HepG2 (cell line): ENCODE results near the gene PPM1G. TPM values are rescaled to one million over a fixed set of nuclear protein-coding genes. Genes with fewer than 3 reads are reported as not detected.

Experiments used
- ATAC-seq: fragments of 200-7000 bp; cut with Tn5 transposase; 3 replicates; pipeline ENCODE4 v1.9.1; 2020; ENCODE audit warnings: mild to moderate bottlenecking, moderate library complexity
- BruUV-seq: library from RNA; stranded (reverse); fragments of 400-500 nt; replicated peaks from 2 replicates; lab custom pipeline; 2021; lab: Mats Ljungman, UMichigan
- CTCF ChIA-PET: fragments of 300-600 bp; formaldehyde crosslinking; extraction: SDS; loops from one replicate; lab custom pipeline; 2021; ENCODE audit warnings: low total read pairs, inconsistent platforms, low intra/inter-chr PET ratio; lab: Yijun Ruan, JAX
- POLR2A ChIA-PET: fragments of 350-600 bp; sonication (Branson Sonifier 250); formaldehyde crosslinking; loops from one replicate; lab custom pipeline; 2020; ENCODE audit warnings: antibody characterized with exemption, inconsistent platforms; lab: Yijun Ruan, JAX
- DNase-seq: peaks from one replicate; pipeline ENCODE4 v3.0.0-alpha.2; 2015; ENCODE audit warnings: low spot score
- FAIRE-seq: peaks from 3 replicates; lab custom pipeline; 2011; peaks lifted over from hg19 to GRCh38; lab: Jason Lieb, UNC
- H2AFZ ChIP-seq: one replicate; pipeline ENCODE4 v1.6.1; 2011; ENCODE audit warnings: low read length, inconsistent platforms
- H3K27ac ChIP-seq: fragments of 300-600 bp; 3 replicates; pipeline ENCODE4 v1.8.0; 2011; ENCODE audit warnings: mixed run types, mild to moderate bottlenecking, mixed read lengths, low read length, inconsistent platforms; ENCODE audit not compliant: insufficient read depth; ENCODE audit errors: extremely low read length
- H3K27me3 ChIP-seq, 2 experiments: fragments of 200-600 bp in 1 of 2; 2 replicates in 1 of 2; 3 replicates in 1 of 2; pipeline versions ENCODE4 v1.6.0 to v1.8.0; 2011; ENCODE audit warnings: low read length in 2 of 2, mild to moderate bottlenecking in 2 of 2, moderate library complexity in 2 of 2, inconsistent platforms in 1 of 2; ENCODE audit not compliant: insufficient read depth in 2 of 2, control insufficient read depth in 1 of 2
- H3K36me3 ChIP-seq, 2 experiments: fragments of 200-600 bp in 1 of 2; replicated peaks in 1 of 2; 2 replicates in 1 of 2; 3 replicates in 1 of 2; pipeline versions ENCODE4 v1.5.1 to v1.8.0; 2011; ENCODE audit warnings: low read length in 2 of 2, inconsistent platforms in 1 of 2; ENCODE audit not compliant: insufficient read depth in 2 of 2, control insufficient read depth in 1 of 2
- H3K4me1 ChIP-seq: 2 replicates; pipeline ENCODE4 v1.5.1; 2012; ENCODE audit warnings: low read length, inconsistent platforms; ENCODE audit not compliant: insufficient read depth
- H3K4me2 ChIP-seq: 2 replicates; pipeline ENCODE4 v1.6.0; 2011; ENCODE audit warnings: low read depth, low read length, inconsistent platforms
- H3K4me3 ChIP-seq, 3 experiments: fragments of 200-600 bp in 1 of 3; sonication (generic), shearing (Covaris generic) in 1 of 3; replicated peaks in 1 of 3; 2 replicates each; pipeline ENCODE4 v1.5.1; 2011 to 2016; ENCODE audit warnings: low read length in 3 of 3, inconsistent platforms in 2 of 3, low read depth in 2 of 3, mild to moderate bottlenecking in 2 of 3, control low read depth in 1 of 3, mixed read lengths in 1 of 3; ENCODE audit not compliant: insufficient read depth in 1 of 3
- H3K79me2 ChIP-seq: one replicate; pipeline ENCODE4 v1.6.1; 2011; ENCODE audit warnings: low read length, inconsistent platforms; ENCODE audit not compliant: insufficient read depth
- H3K9ac ChIP-seq: 2 replicates; pipeline ENCODE4 v1.6.0; 2011; ENCODE audit warnings: mild to moderate bottlenecking, low read depth, low read length, inconsistent platforms; ENCODE audit not compliant: insufficient read depth
- H3K9me3 ChIP-seq: 2 replicates; pipeline ENCODE4 v1.5.1; 2012; ENCODE audit warnings: mild to moderate bottlenecking, low read length
- H4K20me1 ChIP-seq: 2 replicates; pipeline ENCODE4 v1.6.0; 2011; ENCODE audit warnings: inconsistent platforms, mild to moderate bottlenecking, low read length, moderate library complexity; ENCODE audit not compliant: insufficient read depth
- CHD4 ChIP-seq: fragments of 200-600 bp; sonication (generic); IDR thresholded peaks from 2 replicates; pipeline ENCODE4 v1.7.0; 2017; ENCODE audit warnings: mild to moderate bottlenecking, low read length, borderline replicate concordance
- MTF1 ChIP-seq: sonication (generic); formaldehyde crosslinking; IDR thresholded peaks from 2 replicates; pipeline ENCODE4 v1.5.0; 2020; ENCODE audit warnings: missing genetic modification reagents
- MYNN ChIP-seq: sonication (generic); formaldehyde crosslinking; IDR thresholded peaks from 2 replicates; pipeline ENCODE4 v1.4.0; 2020; ENCODE audit warnings: mild to moderate bottlenecking, low read depth, missing genetic modification reagents
- NRL ChIP-seq: sonication (generic); formaldehyde crosslinking; IDR thresholded peaks from 2 replicates; pipeline ENCODE4 v1.5.0; 2020; ENCODE audit warnings: missing genetic modification reagents, mild to moderate bottlenecking, moderate library complexity, borderline replicate concordance
- TEAD3 ChIP-seq: optimal IDR thresholded peaks from 2 replicates; pipeline ENCODE3; 2016; ENCODE audit warnings: borderline replicate concordance
- THAP9 ChIP-seq: sonication (generic); formaldehyde crosslinking; IDR thresholded peaks from 2 replicates; pipeline ENCODE4; 2020; ENCODE audit warnings: missing genetic modification reagents, mild to moderate bottlenecking, borderline replicate concordance
- ZEB1 ChIP-seq: IDR thresholded peaks from 2 replicates; pipeline ENCODE4 v1.6.1; 2012; ENCODE audit warnings: mild to moderate bottlenecking, low read depth, inconsistent platforms; ENCODE audit not compliant: insufficient replicate concordance
- ZKSCAN8 ChIP-seq: IDR thresholded peaks from 2 replicates; pipeline ENCODE4 v1.6.1; 2016; ENCODE audit warnings: borderline replicate concordance, missing genetic modification reagents, missing compliant biosample characterization
- ZNF263 ChIP-seq: sonication (generic); formaldehyde crosslinking; IDR thresholded peaks from 2 replicates; pipeline ENCODE4 v1.4.0; 2020; ENCODE audit warnings: missing genetic modification reagents
- WGBS: methylation state at CpG from one replicate; pipeline ENCODE4 v1.1.6; 2017; ENCODE audit warnings: low lambda C conversion rate; 5-methylcytosine and 5-hydroxymethylcytosine counted together
- in situ Hi-C: cut with HindIII; loops from 2 replicates; pipeline ENCODE4 v1.10.0; 2017; ENCODE audit warnings: low pct_unique_long_range_greater_than_20kb; ENCODE audit not compliant: extremely low pct_ligation_motif_present
- intact Hi-C: fragments of 100-400 bp; cut with micrococcal nuclease; formaldehyde crosslinking; loops from one replicate; pipeline ENCODE4 v1.10.0; 2022; ENCODE audit not compliant: unreplicated experiment
- polyA plus RNA-seq, 8 experiments: library from polyadenylated mRNA; depleted of rRNA in 3 of 8; stranded (reverse) in 7 of 8; unstranded in 1 of 8; fragments of >200 nt; fragmentation: Illumina TruSeq in 4 of 8; extraction: Trizol in 4 of 8; gene quantifications; 2 replicates each; pipeline versions ENCODE4 v1.2.1 to v1.2.3, GENCODE V29; 2011 to 2016; ENCODE audit warnings: low read depth in 4 of 8, missing spikeins in 1 of 8, mixed read lengths in 1 of 8; ENCODE audit not compliant: insufficient read depth in 1 of 8
- total RNA-seq, 5 experiments: library from RNA; depleted of rRNA; stranded (reverse); fragments of >200 nt; fragmentation: Illumina TruSeq; extraction: Trizol; gene quantifications; 2 replicates each; pipeline ENCODE4 v1.2.3, GENCODE V29; 2016; ENCODE audit warnings: low read depth in 1 of 5
- TF ChIP-seq, protein P1 (sequence below): sonication (generic); formaldehyde crosslinking; IDR thresholded peaks from 2 replicates; pipeline ENCODE4 v1.8.1; 2022; ENCODE audit warnings: low read depth, mild to moderate bottlenecking, missing genetic modification reagents
- TF ChIP-seq, protein P2 (sequence below): sonication (generic); formaldehyde crosslinking; IDR thresholded peaks from 2 replicates; pipeline ENCODE4 v1.5.0; 2020; ENCODE audit warnings: mild to moderate bottlenecking, missing genetic modification reagents

Gene PPM1G
- total and polyA plus RNA-seq, 2 of the 13 experiments (the other 11 are each of a cell fraction or from before 2014, with no cell fraction given), result 58.2 to 213 TPM

GRCh38 chr2:27408601-27409320 lies 630 bp downstream of the PPM1G start (continued):
- TF ChIP-seq, protein P1, sequence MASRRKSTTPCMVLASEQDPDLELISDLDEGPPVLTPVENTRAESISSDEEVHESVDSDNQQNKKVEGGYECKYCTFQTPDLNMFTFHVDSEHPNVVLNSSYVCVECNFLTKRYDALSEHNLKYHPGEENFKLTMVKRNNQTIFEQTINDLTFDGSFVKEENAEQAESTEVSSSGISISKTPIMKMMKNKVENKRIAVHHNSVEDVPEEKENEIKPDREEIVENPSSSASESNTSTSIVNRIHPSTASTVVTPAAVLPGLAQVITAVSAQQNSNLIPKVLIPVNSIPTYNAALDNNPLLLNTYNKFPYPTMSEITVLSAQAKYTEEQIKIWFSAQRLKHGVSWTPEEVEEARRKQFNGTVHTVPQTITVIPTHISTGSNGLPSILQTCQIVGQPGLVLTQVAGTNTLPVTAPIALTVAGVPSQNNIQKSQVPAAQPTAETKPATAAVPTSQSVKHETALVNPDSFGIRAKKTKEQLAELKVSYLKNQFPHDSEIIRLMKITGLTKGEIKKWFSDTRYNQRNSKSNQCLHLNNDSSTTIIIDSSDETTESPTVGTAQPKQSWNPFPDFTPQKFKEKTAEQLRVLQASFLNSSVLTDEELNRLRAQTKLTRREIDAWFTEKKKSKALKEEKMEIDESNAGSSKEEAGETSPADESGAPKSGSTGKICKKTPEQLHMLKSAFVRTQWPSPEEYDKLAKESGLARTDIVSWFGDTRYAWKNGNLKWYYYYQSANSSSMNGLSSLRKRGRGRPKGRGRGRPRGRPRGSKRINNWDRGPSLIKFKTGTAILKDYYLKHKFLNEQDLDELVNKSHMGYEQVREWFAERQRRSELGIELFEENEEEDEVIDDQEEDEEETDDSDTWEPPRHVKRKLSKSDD (CRISPR knock-in tag), result no peak
- 0 out of 2 replicates have a peak, but pooled peaks have one; percentile 67 for TF ChIP-seq ZNF263 (CRISPR knock-in tag)
- no peak for TF ChIP-seq ZEB1
- TF ChIP-seq MTF1 (CRISPR knock-in tag), result peak; percentile 9; the same call in 1 of the 2 replicates
- TF ChIP-seq MYNN (CRISPR knock-in tag), result no peak

- Histone ChIP-seq H3K4me2 (peak overlapping the region; percentile 97), H3K36me3 (peaks cover 0 to 12% of the 10 kb centered on the region in 2 experiments; a peak in 3 of 5 replicates), H3K4me1 (peaks cover 68% of the 10 kb centered on the region), H3K27me3 (no peaks in the 10 kb centered on the region; a peak in 1 of 5 replicates), H3K79me2 (peaks cover 56% of the 10 kb centered on the region), H3K4me3 (peak overlapping the region; percentile 86 to 99 (median 93)), H2AFZ (no peak overlapping the region), H4K20me1 (0 out of 2 replicates have a peak, but pooled peaks cover 6% of the 10 kb centered on the region), H3K9ac (peak overlapping the region; percentile 93), H3K27ac (peak overlapping the region; percentile 95), H3K9me3 (no peaks in the 10 kb centered on the region)
- in situ Hi-C loops (no loop called here), intact Hi-C loops (loop anchor here (1.0 to 5.0 kb wide), 5 partner anchors 81 to 275 kb away; partner anchors contain the start of genes IFT172, SLC4A1AP and SUPT7L)
- ATAC-seq (peak; percentile 23), FAIRE-seq (peak; percentile 74), DNase-seq (peak; percentile 88)
- no TSS peak for BruUV-seq
- ChIA-PET POLR2A (interaction anchor here (1.5 to 3.8 kb wide), 6 partner anchors 22 to 256 kb away, joined by 3 to 133 read pairs (median 23); partner anchors contain the start of genes CCDC121, GPN1, GTF3C2 and NRBP1), CTCF (interaction anchor here (0.7 to 3.5 kb wide), 3 partner anchors 22 to 275 kb away, joined by 4 to 29 read pairs (median 23); no protein-coding TSS in a partner anchor)
- WGBS, result 49% methylated on average over 16 of the region's 16 CpGs
- TF ChIP-seq THAP9 (CRISPR knock-in tag), result no peak
- TF ChIP-seq NRL (CRISPR knock-in tag), result no peak
- TF ChIP-seq, protein P2, sequence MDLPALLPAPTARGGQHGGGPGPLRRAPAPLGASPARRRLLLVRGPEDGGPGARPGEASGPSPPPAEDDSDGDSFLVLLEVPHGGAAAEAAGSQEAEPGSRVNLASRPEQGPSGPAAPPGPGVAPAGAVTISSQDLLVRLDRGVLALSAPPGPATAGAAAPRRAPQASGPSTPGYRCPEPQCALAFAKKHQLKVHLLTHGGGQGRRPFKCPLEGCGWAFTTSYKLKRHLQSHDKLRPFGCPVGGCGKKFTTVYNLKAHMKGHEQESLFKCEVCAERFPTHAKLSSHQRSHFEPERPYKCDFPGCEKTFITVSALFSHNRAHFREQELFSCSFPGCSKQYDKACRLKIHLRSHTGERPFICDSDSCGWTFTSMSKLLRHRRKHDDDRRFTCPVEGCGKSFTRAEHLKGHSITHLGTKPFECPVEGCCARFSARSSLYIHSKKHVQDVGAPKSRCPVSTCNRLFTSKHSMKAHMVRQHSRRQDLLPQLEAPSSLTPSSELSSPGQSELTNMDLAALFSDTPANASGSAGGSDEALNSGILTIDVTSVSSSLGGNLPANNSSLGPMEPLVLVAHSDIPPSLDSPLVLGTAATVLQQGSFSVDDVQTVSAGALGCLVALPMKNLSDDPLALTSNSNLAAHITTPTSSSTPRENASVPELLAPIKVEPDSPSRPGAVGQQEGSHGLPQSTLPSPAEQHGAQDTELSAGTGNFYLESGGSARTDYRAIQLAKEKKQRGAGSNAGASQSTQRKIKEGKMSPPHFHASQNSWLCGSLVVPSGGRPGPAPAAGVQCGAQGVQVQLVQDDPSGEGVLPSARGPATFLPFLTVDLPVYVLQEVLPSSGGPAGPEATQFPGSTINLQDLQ, result no peak
- TF ChIP-seq TEAD3 (CRISPR knock-in tag), result peak; percentile 75
- no peak for TF ChIP-seq CHD4
- TF ChIP-seq ZKSCAN8 (CRISPR knock-in tag), result no peak; the same call in 1 of the 2 replicates
Measured at GRCh38 chr2:27407798-27408491, 1.4 kb downstream of the PPM1G start.
